Stimulated activated CD8-positive, alpha-beta memory T cell treated with anti-CD3 and anti-CD28 coated beads, Interleukin-15, amount 100 ng/mL, for 1 hour (primary cell): ENCODE measurements around the gene TPRX1.
"Not testable (repeated sequence)": the region's sequence is repeated elsewhere in the genome, so short reads cannot be mapped to it uniquely, and the experiment has no call there.

Experiments
- DNase-seq: peaks from one replicate; pipeline ENCODE4 v3.0.0-alpha.2; 2020; ENCODE audit warnings: low read depth

The TPRX1 gene

DNA sequence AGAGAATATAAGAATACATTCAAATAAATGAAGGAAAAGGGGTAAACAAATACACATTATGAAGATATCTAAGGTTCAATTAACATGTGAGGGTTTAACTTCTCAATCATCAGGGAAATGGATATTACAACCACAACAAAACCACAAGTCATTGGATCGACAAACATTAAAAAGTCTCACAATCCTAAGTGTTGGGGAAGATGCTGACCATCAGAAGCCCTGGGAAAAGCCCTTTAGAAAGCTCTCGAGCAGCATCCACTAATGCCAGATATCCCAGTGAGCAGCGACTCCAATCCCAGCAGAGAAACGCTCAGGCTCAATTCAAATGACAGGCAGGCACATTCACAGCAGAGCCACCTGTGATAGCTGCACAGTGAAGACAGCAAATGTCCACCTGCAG lies 3.1 kb downstream of the TPRX1 start:
- DNase-seq, result no peak

- DNase-seq, result no peak
Observed at GRCh38 chr19:47798904-47799266, 5.5 kb downstream of the TPRX1 start.

DNA sequence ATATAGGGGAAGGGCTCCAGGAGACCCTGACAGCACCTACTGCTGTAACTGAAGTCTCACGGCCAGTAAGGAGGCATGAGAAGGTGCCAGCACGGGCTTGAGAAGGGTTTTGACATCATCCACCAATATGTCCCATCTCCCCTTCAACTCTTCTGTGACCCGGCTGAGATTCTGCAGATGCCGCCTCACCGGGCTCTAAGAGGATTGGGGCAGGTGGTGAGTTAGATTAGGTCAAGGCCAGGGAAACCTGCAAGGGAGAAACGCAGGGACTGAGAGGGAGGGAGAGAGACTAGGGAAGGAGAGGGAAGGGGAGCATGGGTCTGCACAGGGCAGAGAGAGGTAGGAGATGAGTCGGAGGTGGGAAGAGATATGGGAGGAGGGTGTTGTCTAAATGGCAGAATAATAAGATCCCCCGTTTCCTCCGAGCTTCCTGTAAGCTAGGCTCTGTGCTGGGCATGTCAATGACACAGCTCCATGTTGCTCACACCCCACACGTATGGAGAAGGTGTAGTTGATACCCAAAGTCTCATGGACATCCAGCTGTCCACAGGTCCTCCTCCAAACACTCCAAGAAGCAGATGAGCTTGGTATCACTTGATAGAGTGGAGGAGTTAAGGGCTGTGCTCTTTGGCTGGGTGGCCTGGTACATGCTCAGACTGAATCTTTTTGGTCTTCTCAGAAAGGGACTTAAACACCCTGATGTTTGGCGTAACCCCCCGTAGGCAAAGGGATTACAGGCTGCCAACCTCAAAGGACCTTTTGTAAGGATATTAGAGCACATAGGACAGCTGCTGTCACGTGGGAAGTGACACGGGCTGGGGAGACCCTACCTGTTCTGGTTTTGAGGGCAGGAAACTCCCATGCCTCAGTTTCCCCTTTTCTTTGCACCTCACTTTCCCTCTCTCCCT lies 6.1 kb downstream of the TPRX1 start:
- DNase-seq, result no peak

DNA sequence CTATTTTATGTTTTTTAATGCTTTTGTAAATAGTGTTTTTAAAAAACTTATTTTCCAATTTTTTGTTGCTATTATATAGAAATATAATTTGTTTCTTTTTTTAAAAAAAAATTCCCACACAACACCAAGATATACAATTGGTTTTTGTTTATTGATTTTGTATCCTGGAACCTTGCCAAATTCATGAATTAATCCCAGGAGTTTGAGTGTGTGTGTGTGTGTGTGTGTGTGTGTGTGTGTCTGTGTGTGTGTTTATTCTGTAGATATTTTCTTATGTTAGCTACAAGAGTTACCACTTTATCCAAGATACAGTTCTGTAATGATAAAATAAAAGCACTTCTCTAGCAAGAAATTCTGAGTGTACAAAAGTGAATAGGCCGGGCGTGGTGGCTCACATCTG lies 7.6 kb downstream of the TPRX1 start:
- no peak for DNase-seq

DNA sequence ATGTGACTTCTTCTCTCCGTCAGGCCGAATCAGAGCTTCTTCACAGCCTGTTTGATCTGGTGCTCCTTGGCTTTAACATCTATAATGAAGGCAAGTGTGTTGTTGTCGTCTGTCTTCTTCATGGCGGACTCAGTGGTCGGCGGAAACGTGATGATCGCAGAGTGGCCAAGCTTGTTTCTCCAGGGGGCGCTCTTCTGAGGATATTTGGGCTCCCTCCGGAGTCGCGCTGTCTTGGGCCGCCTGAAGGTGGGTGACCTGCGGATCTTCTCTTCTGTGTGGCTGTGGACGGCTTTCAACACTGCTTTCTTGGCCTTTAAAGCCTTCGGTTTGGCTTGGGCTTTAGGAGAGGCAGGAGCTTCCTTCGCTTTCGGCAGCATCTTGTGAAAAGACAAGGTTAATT lies 9.8 kb downstream of the TPRX1 start:
- DNase-seq, result no peak

DNA sequence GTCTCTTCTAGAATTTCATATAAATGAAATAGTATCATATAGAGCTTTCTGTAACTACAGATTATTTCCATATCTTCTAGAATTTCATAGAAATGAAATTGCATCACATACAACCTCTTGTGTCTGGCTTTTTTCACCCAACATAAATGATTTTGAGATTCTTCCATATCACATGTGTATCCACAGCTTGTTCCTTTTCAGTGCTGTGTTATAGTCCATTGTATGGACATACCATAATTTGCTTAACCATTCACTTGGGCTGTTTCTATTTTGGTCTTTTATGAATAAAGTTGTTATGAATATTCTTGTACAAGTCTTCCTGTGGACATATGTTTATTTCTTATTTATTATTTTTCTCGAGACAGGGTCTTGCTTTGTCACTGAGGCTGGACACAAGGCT lies 11.7 kb downstream of the TPRX1 start:
- DNase-seq, result no peak

GRCh38 chr19:47790398-47790814 lies 13.9 kb downstream of the TPRX1 start:
- peak; percentile 81 for DNase-seq

- not testable (repeated sequence) for DNase-seq
Observed at GRCh38 chr19:47789811-47790210, 14.5 kb downstream of the TPRX1 start.

GRCh38 chr19:47787307-47787706 lies 17.0 kb downstream of the TPRX1 start:
- DNase-seq, result not testable (repeated sequence)

DNA sequence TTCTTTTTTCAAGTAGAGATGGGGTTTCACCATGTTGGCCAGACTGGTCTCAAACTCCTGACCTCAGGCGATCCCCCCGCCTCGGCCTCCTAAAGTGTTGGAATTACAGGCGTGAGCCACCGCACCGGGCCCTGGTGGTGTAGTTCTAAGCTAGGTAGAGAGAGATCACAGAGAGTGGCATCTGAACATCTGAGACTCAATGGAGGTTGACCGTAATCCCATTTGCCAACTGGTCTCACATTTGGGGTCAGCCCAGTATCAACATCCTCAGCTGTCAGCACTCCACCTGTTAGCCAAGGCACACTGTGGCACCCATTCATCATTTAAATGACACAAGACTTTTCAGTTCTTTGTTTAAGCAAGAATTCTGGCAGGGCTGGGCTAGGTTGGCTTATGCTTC lies 17.8 kb downstream of the TPRX1 start:
- DNase-seq, result no peak

GRCh38 chr19:47781590-47782262 lies 22.6 kb downstream of the TPRX1 start:
- DNase-seq, result no peak

- no peak for DNase-seq
Observed at GRCh38 chr19:47780215-47780551, 24.2 kb downstream of the TPRX1 start.

DNA sequence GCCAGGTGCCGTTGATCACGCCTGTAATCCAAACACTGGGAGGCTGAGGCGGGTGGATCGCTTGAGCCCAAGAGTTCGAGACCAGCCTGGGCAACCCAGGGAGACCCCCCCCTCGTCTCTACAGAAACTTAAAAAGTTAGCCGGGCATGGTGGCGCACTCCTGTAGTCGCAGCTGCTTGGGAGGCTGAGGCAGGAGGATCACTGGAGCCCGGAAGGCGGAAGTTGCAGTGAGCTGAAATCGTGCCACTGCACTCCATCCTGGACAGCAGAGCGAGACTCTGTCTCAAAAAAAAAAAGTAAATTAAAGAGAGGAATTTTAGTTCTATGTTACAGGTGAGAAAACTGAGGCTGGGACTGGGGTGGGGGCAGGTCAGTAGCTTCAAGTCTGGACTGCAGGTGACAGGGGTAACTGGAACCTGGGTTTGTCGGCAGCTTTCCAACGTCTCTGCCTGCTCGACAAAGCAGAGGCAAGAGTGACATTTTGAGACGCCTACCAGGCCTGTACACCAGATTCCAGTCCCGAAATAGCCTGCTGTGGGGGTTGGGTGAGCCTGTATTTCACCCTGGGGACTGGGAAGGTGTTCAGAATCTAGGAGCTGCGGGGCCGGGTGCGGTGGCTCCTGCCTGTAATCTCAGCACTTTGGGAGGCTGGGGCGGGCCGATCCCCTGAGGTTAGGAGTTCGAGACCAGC lies 24.7 kb downstream of the TPRX1 start:
- DNase-seq, result no peak

DNA sequence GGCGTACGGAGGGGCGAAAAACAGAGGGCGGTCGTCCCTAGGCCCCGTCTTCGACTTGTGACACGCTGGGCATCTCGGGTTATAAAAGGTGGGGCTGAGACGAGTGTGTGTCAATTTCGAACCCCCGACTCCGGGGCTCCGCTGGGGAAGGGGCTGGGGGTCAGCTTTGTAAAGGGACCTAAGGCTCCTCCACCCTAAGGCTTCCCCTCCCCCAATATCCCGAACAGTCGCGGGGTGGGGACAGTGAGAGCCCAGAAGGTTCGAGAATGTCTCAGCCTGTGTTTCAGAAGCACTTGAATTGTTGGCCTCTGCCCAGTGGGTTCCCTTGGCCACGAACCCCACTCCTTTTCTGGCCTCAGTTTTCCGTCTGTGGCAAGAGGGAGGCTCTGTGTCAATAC lies 25.4 kb downstream of the TPRX1 start:
- DNase-seq, result no peak

DNA sequence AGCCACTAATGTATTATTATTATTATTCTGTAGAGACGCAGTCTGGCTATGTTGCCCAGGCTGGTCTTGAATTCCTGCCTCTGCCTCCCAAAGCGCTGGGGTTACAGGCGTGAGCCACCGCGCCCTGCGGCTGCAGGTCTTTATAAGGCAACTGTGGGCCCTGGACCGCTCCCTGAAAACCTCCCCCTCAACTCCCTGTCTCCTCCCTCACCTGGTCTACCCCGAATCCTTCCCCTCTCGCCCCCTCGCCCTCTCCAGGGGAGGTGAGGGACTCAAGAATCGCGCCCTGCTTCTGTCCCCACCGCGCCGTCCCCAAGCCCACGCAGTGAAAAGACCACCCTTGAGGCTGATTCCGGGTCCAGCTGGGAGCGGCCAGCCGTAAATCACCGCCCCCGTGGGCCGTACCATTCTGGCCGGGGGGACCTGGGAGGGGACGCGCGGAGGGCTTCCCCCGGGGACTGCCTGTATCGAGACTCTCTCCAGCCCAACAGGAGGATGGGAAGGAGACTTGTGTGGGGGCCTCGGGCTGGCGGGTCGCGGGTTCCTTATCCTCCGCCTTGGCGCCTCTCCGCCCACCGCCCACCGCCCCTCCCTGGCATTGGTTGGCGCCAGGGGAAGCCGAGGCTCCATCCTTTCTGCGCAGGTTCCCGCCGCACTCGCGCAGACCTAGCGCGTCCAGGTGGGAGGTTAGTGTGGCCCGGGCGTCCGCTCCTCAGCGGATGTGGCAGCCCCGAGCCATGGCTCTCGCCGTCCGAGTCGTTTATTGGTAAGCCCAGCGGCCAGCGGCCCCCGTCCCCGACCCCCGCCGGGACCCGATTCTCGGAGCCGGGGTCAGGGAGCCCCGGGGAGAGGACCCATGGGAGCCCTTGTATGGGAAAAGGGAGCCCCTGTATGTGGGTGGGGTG lies 26.1 kb downstream of the TPRX1 start, which contains the start of gene SELENOW:
Gene SELENOW (plus strand): TSS at position 655 of the 905 bp plus-strand sequence. CDS start 83 bp downstream, at position 738.
- peak; percentile 59 for DNase-seq

- not testable (repeated sequence) for DNase-seq
Observed at GRCh38 chr19:47777245-47778048, 26.9 kb downstream of the TPRX1 start.

GRCh38 chr19:47776568-47776967 lies 27.8 kb downstream of the TPRX1 start:
- no peak for DNase-seq

GRCh38 chr19:47771291-47771690 lies 33.1 kb downstream of the TPRX1 start:
- not testable (repeated sequence) for DNase-seq

DNA sequence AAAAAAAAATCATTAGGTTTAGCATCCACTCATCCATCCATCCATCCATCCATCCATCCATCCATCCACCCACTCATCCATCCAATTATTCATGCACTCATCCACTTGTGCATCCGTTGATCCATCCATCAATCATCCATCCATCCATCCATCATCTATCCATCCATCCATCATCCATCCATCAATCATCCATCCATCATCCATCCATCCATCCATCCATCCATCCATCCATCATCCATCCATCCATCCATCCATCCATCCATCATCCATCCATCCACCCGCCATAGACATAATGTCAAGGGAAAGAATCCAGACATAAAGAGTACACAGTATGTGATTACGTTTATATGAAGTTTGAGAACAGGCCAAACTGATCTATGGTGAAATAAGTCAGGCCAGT lies 34.8 kb downstream of the TPRX1 start:
- DNase-seq, result no peak

DNA sequence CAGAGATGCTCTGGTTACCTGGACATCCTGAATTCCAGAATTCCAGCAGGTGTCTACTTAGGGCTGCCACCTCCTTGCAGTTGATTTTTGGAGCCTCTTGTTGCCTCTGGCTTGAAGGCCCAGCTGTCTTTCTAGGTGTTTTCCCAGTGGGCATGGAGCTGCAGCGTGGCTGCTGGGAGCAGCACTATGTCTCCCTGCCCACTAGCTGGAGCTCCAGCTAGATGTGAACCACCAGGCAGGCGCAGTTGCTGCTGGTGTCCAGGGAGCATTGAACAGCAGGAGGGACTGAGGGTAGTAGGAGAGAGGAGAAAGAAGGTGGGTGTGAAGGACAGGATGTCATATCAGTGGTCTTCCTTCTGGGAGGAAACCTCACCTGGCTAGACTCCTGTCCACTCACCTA lies 35.7 kb downstream of the TPRX1 start:
- DNase-seq, result no peak

DNA sequence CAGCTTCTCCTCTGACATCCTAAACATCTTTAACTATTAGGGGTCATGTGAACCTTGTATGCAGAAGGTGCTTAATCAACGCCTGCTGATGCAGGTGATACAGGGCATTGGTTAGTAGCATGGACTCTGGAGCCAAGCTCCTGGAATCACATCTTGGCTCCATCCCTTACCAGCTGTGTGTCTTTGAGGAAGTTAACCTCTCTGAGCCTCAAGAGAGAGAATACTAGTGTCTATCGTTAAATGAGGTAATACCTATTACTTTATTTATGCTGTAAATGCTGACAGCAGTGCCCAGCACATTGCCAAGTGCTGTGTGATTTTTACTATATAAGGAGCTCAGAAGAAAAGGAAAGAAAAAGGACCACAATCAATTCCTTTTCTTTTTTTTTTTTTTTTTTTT lies 37.0 kb downstream of the TPRX1 start:
- DNase-seq, result no peak
